ENCODE data around the gene TNFRSF13B. TPM values are rescaled to one million over a fixed set of nuclear protein-coding genes. Genes with fewer than 3 reads are reported as not detected.

TNFRSF13B gene
- total RNA-seq, 1 donor from 2014 or later, result 342 TPM

GRCh38 chr17:16995930-16996329 lies 24.0 kb upstream of the TNFRSF13B start:
- Mint-ChIP-seq H3K36me3 (ENCODE audit: low read depth) (no peaks in the 10 kb centered on the region), H3K27me3 (no peaks in the 10 kb centered on the region)

GRCh38 chr17:16994631-16995030 lies 22.7 kb upstream of the TNFRSF13B start:
- peaks cover 23% of the 10 kb centered on the region for H3K4me1 Mint-ChIP-seq
- intact Hi-C loops (cut with micrococcal nuclease), result no loop called here
- H3K9me3 Mint-ChIP-seq, result no peaks in the 10 kb centered on the region
- no peaks in the 10 kb centered on the region for H3K27me3 Mint-ChIP-seq
- H3K4me3 Mint-ChIP-seq, result no peak overlapping the region
- no peak for DNase-seq
- no peak for ATAC-seq (ENCODE audit: low read depth)
- no peak overlapping the region for H3K27ac Mint-ChIP-seq
- no peak for TF ChIP-seq CTCF (IDR thresholded peaks at IDR 0.05)
- ChIA-PET POLR2A (interaction anchor here (11.1 kb wide), 1 partner anchor 23 kb away, joined by 948 read pairs; the partner anchor contains the start of gene TNFRSF13B), CTCF (interaction anchor here (1.1 to 1.6 kb wide), 2 partner anchors 72 to 79 kb away, joined by 4 to 5 read pairs; no protein-coding TSS in a partner anchor)
- no peaks in the 10 kb centered on the region for H3K36me3 Mint-ChIP-seq (ENCODE audit: low read depth)

More at GRCh38 chr17:16995930-16996329, 24.0 kb upstream of the TNFRSF13B start:
- ATAC-seq (ENCODE audit: low read depth) (no peak), DNase-seq (no peak)
- Mint-ChIP-seq H3K27ac (no peak overlapping the region), H3K4me3 (no peak overlapping the region), H3K9me3 (no peaks in the 10 kb centered on the region), H3K4me1 (peaks cover 11% of the 10 kb centered on the region)
- POLR2A ChIA-PET, result interaction anchor here (11.1 kb wide), 1 partner anchor 24 kb away, joined by 948 read pairs; the partner anchor contains the start of gene TNFRSF13B
- intact Hi-C loops (cut with micrococcal nuclease), result no loop called here
- CTCF ChIA-PET, result no interaction called here
- TF ChIP-seq CTCF (IDR thresholded peaks at IDR 0.05), result no peak

GRCh38 chr17:16991349-16992009 lies 19.6 kb upstream of the TNFRSF13B start:
- Mint-ChIP-seq H3K27ac (peak overlapping the region; percentile 64), H3K4me1 (peaks cover 55% of the 10 kb centered on the region), H3K36me3 (ENCODE audit: low read depth) (no peaks in the 10 kb centered on the region), H3K27me3 (no peaks in the 10 kb centered on the region), H3K9me3 (no peaks in the 10 kb centered on the region), H3K4me3 (peak overlapping the region; percentile 41)
- no peak for TF ChIP-seq CTCF (IDR thresholded peaks at IDR 0.05)
- DNase-seq (peak; percentile 82), ATAC-seq (ENCODE audit: low read depth) (peak; percentile 3)
- intact Hi-C loops (cut with micrococcal nuclease), result loop anchor here (1.0 kb wide), 2 partner anchors 69 to 75 kb away; no protein-coding TSS in a partner anchor
- ChIA-PET CTCF (interaction anchor here (0.7 to 8.1 kb wide), 17 partner anchors 14 to 113 kb away, joined by 3 to 104 read pairs (median 4); no protein-coding TSS in a partner anchor), POLR2A (interaction anchor here (0.6 to 11.1 kb wide), 6 partner anchors 8 to 77 kb away, joined by 3 to 948 read pairs (median 4); partner anchors contain the start of gene TNFRSF13B)

GRCh38 chr17:16989953-16990860 lies 18.3 kb upstream of the TNFRSF13B start:
- POLR2A ChIA-PET, result interaction anchor here (0.6 to 11.1 kb wide), 8 partner anchors 18 to 222 kb away, joined by 3 to 948 read pairs (median 11); partner anchors contain the start of gene TNFRSF13B
- Mint-ChIP-seq H3K27ac (peak overlapping the region; percentile 97), H3K27me3 (no peaks in the 10 kb centered on the region), H3K4me1 (peaks cover 68% of the 10 kb centered on the region), H3K9me3 (no peaks in the 10 kb centered on the region), H3K36me3 (ENCODE audit: low read depth) (no peaks in the 10 kb centered on the region), H3K4me3 (peak overlapping the region; percentile 84)
- DNase-seq (no peak), ATAC-seq (ENCODE audit: low read depth) (no peak)
- intact Hi-C loops (cut with micrococcal nuclease), result loop anchor here (1.0 to 10.0 kb wide), 7 partner anchors 43 to 847 kb away; partner anchors contain the start of genes SREBF1 and UBB
- CTCF ChIA-PET, result interaction anchor here (0.8 to 8.1 kb wide), 10 partner anchors 10 to 406 kb away, joined by 3 to 104 read pairs (median 4); no protein-coding TSS in a partner anchor
- TF ChIP-seq CTCF (IDR thresholded peaks at IDR 0.05), result no peak
